Measurements from ENCODE around the gene GPNMB.
"Not testable (repeated sequence)": the region's sequence is repeated elsewhere in the genome, so short reads cannot be mapped to it uniquely, and the experiment has no call there.

The GPNMB gene

GRCh38 chr7:23246555-23246954 is at the start of gene GPNMB:
TSS of gene GPNMB (plus strand) at chr7:23246775. CDS start at chr7:23246858, 83 bp downstream.
- TF ChIP-seq POLR2A (IDR thresholded peaks at IDR 0.05; ENCODE audit: low read depth, low read length), result no peak
- FAIRE-seq, result peak; percentile 15
- peak; percentile 66 for DNase-seq (ENCODE audit: insufficient read length, low spot score)

DNA sequence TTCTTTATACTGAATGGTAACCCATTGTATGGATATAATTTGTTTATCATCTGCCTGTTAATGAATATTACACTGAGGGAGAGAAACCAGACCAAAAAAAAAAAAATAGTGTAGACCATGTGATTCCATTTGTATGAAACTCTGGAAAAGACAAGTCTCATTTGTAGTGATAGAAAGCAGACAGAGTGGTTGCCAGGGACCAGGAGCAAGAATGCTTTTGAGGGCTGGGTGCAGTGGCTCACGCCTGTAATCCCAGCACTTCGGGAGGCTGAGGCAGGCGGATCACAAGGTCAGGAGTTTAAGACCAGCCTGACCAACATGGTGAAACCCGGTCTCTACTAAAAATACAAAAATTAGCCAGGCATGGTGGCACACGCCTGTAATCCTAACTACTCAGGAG is 48.8 kb upstream of the GPNMB start:
- DNase-seq (ENCODE audit: insufficient read length, low spot score); FAIRE-seq: not testable (repeated sequence)

GRCh38 chr7:23200331-23200730 is 46.2 kb upstream of the GPNMB start:
- TF ChIP-seq POLR2A (IDR thresholded peaks at IDR 0.05; ENCODE audit: low read depth, low read length), result no peak
- DNase-seq (ENCODE audit: insufficient read length, low spot score) (no peak), FAIRE-seq (no peak)

GRCh38 chr7:23204241-23204640 is 42.3 kb upstream of the GPNMB start:
- DNase-seq (ENCODE audit: insufficient read length, low spot score) (no peak), FAIRE-seq (no peak)
- no peak for TF ChIP-seq POLR2A (IDR thresholded peaks at IDR 0.05; ENCODE audit: low read depth, low read length)

DNA sequence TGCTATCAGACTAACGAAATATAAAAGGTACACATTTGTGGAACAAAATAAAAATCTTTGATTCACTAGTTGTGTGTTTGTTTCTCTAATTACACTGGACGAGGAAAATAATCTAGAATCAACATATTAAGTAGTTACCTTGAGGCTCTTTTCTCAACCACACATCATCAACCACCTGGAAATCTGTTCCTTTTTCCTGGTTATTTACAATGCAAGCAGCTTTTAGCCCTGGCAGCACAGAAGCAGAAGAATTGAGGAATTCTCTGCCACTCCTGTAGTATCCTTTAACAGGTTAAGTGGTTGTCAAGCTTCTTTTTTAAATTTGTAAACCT is 41.0 kb upstream of the GPNMB start:
- no peak for FAIRE-seq
- DNase-seq (ENCODE audit: insufficient read length, low spot score), result no peak
- no peak for TF ChIP-seq POLR2A (IDR thresholded peaks at IDR 0.05; ENCODE audit: low read depth, low read length)

DNA sequence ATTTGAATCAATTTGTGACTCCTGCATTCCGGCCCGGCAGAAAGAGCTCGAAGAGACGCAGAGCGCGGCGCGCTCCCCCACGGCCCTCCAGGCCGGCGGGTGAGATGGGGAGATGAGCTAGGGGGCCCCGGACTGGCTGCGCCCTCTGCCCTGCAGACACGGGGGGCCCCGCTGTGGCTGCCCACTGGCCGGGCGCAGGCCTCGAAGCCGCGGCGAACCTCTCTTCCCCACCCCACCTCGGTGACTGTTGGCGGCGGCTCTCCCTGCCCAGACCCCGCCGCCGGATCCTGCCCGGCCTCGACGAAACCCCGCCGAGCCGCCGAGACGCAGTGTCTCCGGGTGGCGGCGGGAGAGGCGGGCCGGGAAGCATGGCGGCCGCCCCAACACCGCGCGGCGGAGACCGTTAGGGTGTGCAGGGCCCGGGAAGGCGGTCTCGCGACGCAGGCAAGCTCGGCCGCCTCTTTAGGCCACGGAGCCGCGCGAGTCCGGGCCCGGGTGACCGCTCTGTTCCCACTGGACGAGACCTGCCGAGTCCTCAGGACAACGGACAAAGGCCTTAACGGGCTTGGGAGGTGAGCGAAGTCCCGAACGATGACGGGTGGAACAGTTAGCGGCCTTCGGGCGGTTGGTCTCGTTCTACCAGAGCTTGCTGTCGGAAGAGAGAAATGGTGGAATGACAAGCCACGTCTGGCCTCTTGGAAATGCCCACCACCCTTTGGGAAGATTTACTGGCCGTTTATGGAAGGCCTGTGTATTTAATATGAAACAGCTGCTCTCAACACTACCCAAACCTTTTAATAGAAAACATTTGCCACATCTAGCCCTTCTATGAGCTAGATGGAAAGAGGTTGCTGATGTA is 40.4 kb upstream of the GPNMB start:
- DNase-seq (ENCODE audit: insufficient read length, low spot score) (no peak), FAIRE-seq (no peak)
- TF ChIP-seq POLR2A (IDR thresholded peaks at IDR 0.05; ENCODE audit: low read depth, low read length), result no peak

- TF ChIP-seq POLR2A (IDR thresholded peaks at IDR 0.05; ENCODE audit: low read depth, low read length), result no peak
- no peak for FAIRE-seq
- no peak for DNase-seq (ENCODE audit: insufficient read length, low spot score)
Observed at GRCh38 chr7:23207021-23207420, 39.6 kb upstream of the GPNMB start.

DNA sequence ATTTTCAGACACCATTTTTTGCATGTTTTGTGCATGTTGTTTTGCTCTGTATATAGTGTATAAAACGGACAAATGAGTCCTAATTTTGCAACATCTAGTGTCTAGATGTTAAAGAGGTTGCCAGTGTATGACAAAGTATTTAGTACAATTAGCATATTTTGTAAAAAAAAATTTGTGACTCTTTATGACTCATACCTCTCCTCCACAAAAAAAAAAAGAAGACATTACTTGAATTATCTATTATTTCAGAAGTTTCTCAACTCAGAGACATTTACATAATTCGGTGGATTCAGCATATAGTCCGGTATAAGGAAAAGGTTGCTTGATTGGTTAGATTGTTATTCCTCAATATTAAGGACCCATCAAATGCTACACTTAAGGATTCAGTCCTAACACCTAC is 38.7 kb upstream of the GPNMB start:
- no peak for TF ChIP-seq POLR2A (IDR thresholded peaks at IDR 0.05; ENCODE audit: low read depth, low read length)
- FAIRE-seq (no peak), DNase-seq (ENCODE audit: insufficient read length, low spot score) (no peak)

GRCh38 chr7:23208316-23208715 is 38.3 kb upstream of the GPNMB start:
- no peak for FAIRE-seq
- no peak for DNase-seq (ENCODE audit: insufficient read length, low spot score)
- no peak for TF ChIP-seq POLR2A (IDR thresholded peaks at IDR 0.05; ENCODE audit: low read depth, low read length)

- FAIRE-seq (no peak), DNase-seq (ENCODE audit: insufficient read length, low spot score) (no peak)
- TF ChIP-seq POLR2A (IDR thresholded peaks at IDR 0.05; ENCODE audit: low read depth, low read length), result no peak
Observed at GRCh38 chr7:23210506-23210905, 36.1 kb upstream of the GPNMB start.

GRCh38 chr7:23211589-23211988 is 35.0 kb upstream of the GPNMB start:
- DNase-seq (ENCODE audit: insufficient read length, low spot score) (no peak), FAIRE-seq (no peak)
- TF ChIP-seq POLR2A (IDR thresholded peaks at IDR 0.05; ENCODE audit: low read depth, low read length), result no peak

DNA sequence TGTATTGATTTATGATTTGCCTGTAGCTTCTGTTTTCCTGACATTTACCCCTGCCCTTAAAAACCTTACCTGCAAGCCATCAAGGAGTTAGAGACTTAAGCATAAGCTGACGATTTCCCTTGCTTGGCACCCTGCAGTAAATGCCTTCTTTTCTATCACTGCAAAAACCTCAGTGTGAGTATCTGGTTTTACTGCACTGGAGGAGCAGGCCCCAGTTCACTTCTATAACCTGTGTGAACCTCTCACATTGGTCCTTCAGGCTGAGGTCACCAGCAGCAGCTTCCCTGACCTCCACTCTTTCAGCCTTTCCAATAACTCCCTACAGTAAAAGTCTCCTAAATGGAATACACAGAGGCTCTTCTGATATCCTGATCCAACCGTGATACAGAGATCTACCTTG is 34.2 kb upstream of the GPNMB start:
- TF ChIP-seq POLR2A (IDR thresholded peaks at IDR 0.05; ENCODE audit: low read depth, low read length), result no peak
- FAIRE-seq (no peak), DNase-seq (ENCODE audit: insufficient read length, low spot score) (no peak)

DNA sequence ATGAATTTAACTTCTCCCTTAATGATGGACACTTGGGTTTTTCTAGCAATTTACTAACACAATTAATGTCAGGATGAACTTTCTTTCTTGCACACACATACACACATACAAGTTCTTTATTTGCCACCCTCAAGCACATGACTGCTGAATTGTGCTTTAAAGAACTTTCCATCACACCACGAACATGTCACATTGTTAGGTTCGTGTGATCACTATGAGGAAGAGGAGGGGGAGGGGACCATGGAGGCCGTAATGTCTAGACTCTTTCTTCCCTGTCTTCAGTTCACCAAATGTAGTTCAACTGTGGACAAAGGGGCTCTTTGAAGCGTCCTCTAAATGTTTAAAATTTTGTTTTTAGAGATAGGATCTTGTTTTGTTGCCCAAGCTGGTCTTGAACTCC is 33.7 kb upstream of the GPNMB start:
- FAIRE-seq (no peak), DNase-seq (ENCODE audit: insufficient read length, low spot score) (no peak)
- TF ChIP-seq POLR2A (IDR thresholded peaks at IDR 0.05; ENCODE audit: low read depth, low read length), result no peak

GRCh38 chr7:23213755-23214154 is 32.8 kb upstream of the GPNMB start:
- DNase-seq (ENCODE audit: insufficient read length, low spot score) (no peak), FAIRE-seq (no peak)
- TF ChIP-seq POLR2A (IDR thresholded peaks at IDR 0.05; ENCODE audit: low read depth, low read length), result no peak

DNA sequence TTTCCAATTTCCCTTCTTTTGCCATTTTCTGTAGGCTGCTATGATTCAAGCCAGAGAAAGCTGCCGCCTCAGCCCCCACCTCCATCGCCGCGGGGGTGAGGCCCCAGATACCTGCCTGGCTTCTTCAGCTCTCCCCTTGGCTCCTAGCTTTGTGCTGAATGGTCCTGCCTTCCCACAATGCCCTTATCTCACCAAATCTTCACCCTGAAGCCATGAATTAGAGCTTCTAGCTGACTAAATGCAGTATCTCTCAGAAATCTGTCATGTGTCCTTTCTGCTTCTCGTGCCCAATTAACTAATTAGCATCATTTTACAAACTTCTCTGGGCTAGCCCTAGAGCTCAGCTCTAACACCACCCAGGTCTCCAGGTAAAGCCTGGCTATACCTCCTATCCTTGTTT is 32.2 kb upstream of the GPNMB start:
- TF ChIP-seq POLR2A (IDR thresholded peaks at IDR 0.05; ENCODE audit: low read depth, low read length), result no peak
- DNase-seq (ENCODE audit: insufficient read length, low spot score) (no peak), FAIRE-seq (no peak)

GRCh38 chr7:23214938-23215337 is 31.6 kb upstream of the GPNMB start:
- TF ChIP-seq POLR2A (IDR thresholded peaks at IDR 0.05; ENCODE audit: low read depth, low read length), result no peak
- FAIRE-seq, result no peak
- DNase-seq (ENCODE audit: insufficient read length, low spot score), result no peak

All from H54 (cell line).